Aorta (tissue), 5 donors: ENCODE measurements around the gene GALNT10. TPM values are rescaled to one million over a fixed set of nuclear protein-coding genes. Genes with fewer than 3 reads are reported as not detected.
A peak's percentile ranks its signal among the peaks of the same experiment; 100 is the strongest.
"Not testable (repeated sequence)": the region's sequence is repeated elsewhere in the genome, so short reads cannot be mapped to it uniquely, and the experiment has no call there.

Experiments
- ATAC-seq: fragments of 200-7000 bp; cut with Tn5 transposase; one replicate; pipeline ENCODE4 v1.9.1; 2022; ENCODE audit warnings: moderate library complexity; ENCODE audit not compliant: low FRiP score
- DNase-seq, 2 donors: peaks; one replicate each; pipeline ENCODE4 v3.0.0-alpha.2; 2020
- H3K27ac ChIP-seq, 2 donors: one replicate each; pipeline ENCODE4 v1.5.1; 2013; ENCODE audit warnings: low read length in 2 of 2, mild to moderate bottlenecking in 2 of 2, moderate library complexity in 2 of 2, control low read depth in 1 of 2, inconsistent platforms in 1 of 2, low read depth in 1 of 2
- H3K27me3 ChIP-seq, 2 donors: one replicate each; pipeline ENCODE4 v1.6.1; 2013; ENCODE audit warnings: control low read depth in 1 of 2, low read length in 1 of 2, mild to moderate bottlenecking in 1 of 2, moderate library complexity in 1 of 2; ENCODE audit not compliant: insufficient read depth in 2 of 2, control insufficient read depth in 1 of 2
- H3K36me3 ChIP-seq, 2 donors: one replicate each; pipeline ENCODE4 v1.6.1; 2013; ENCODE audit warnings: control low read depth in 1 of 2, low read length in 1 of 2, mild to moderate bottlenecking in 1 of 2; ENCODE audit not compliant: insufficient read depth in 2 of 2, control insufficient read depth in 1 of 2
- H3K4me1 ChIP-seq, 2 donors: one replicate each; pipeline ENCODE4 v1.6.1; 2013; ENCODE audit warnings: low read length in 2 of 2, control low read depth in 1 of 2, mild to moderate bottlenecking in 1 of 2, moderate library complexity in 1 of 2; ENCODE audit not compliant: insufficient read depth in 2 of 2, control insufficient read depth in 1 of 2
- H3K4me3 ChIP-seq, 2 donors: one replicate each; pipeline ENCODE4 v1.5.1; 2013; ENCODE audit warnings: low read length in 2 of 2, control low read depth in 1 of 2, mild to moderate bottlenecking in 1 of 2
- H3K9me3 ChIP-seq: one replicate; pipeline ENCODE4 v1.6.1; 2013; ENCODE audit warnings: mild to moderate bottlenecking, low read length; ENCODE audit not compliant: control insufficient read depth
- WGBS, 2 donors: extraction: QIAGEN DNeasy Blood & Tissue Kit; methylation state at CpG; one replicate each; pipeline ENCODE4 v1.1.7; 2013; 5-methylcytosine and 5-hydroxymethylcytosine counted together
- intact Hi-C, 2 donors: fragments of 100-400 bp; cut with DNase I; formaldehyde crosslinking; loops; one replicate each; pipeline versions ENCODE4 v1.14.2 to v1.15.0; 2022
- polyA plus RNA-seq, 2 donors: library from polyadenylated mRNA; stranded (reverse); fragments of 200-250 nt; gene quantifications; one replicate each; pipeline ENCODE4 v1.2.3, GENCODE V29; 2013
- total RNA-seq, 2 donors: library from RNA; stranded (reverse); fragmentation: NEBNext Ultra II Directional; extraction: Animal tissue kit (Norgen Biotek cat#: 25700); gene quantifications; one replicate each; pipeline ENCODE4 v1.2.1, GENCODE V29; 2021
- donor health status: healthy with polysubstance abuse.
- donor health status: Bipolar disorder and iron deficiency.
- donor health status: DM: no; HTN: no; CAD: no.
- donor health status: DM: no; HTN: no; CAD: no.
- donor health status: DM: yes; HTN: yes; CAD: no.

The GALNT10 gene
- total and polyA plus RNA-seq, 4 donors: 9.1 to 44.2 (median 26.7) TPM

DNA sequence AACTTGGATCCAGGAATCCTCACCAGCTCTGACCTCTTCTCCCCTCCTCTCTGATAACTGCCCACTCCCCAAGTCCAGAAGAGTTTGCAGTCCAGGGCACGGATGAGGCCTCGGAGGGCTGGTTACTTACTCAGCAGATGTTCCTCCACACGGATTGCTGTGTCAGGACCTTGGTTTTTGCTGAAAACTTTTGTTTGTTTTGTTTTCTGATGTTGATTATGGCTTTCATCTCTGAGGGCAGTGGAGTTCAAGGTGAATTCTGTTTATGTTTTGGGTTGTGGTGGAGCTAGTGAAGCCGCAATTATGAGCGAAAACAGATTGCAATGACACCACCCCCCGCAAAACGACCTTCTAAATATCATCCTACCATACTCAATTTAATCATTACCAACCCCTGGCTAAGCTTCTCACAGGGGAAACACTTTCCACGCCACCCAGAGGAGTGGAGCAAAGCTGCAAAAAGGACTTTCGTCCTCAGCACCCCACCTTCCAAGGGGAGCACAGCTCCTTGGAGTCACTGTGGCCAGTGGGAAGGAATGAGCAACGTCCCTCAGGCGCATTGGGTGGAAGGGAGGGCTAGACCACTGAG is 162.5 kb downstream of the GALNT10 start:
- intact Hi-C loops: no loop called here
- Histone ChIP-seq H3K27me3 (no peaks in the 10 kb centered on the region), H3K27ac (no peak overlapping the region), H3K36me3 (no peaks in the 10 kb centered on the region), H3K4me3 (no peak overlapping the region), H3K4me1 (peaks cover 2 to 7% of the 10 kb centered on the region in 2 donors), H3K9me3 (no peaks in the 10 kb centered on the region)
- DNase-seq: no peak
- 92 to 96% methylated on average over 11 of the region's 11 CpGs for WGBS, 2 donors
- no peak for ATAC-seq

DNA sequence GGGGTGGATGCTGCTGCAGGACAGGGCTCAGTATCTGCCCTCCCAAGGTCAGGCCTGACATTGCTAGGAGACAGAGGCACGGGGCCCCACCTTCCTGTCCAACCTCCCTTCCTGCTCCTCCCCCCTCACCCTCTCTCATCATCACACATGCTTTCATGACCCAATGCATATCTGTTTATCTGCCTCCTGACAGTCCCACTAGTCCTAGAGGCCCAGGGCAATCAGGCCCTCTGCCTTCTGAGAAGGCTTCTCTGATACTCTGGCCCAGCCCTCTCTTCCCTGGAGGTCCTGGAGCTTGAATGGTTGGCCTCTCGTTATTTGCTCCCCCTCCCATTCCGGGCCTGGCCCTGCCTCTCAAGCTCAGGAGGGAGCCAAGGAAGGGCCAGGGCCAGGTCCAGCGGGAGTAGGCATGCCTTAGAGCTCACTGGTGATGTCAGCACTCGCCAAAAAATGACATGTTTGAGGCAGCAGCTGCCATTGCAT is 164.6 kb downstream of the GALNT10 start:
- H3K36me3 ChIP-seq: no peaks in the 10 kb centered on the region
- intact Hi-C loops: loop anchor here (5.0 kb wide), 3 partner anchors 43 to 158 kb away; no protein-coding TSS in a partner anchor
- peak; percentile 36 for ATAC-seq
- WGBS, 2 donors: 10 to 24% methylated on average over 5 of the region's 5 CpGs
- peak in 1 of 2 donors; percentile 55 for DNase-seq
- no peaks in the 10 kb centered on the region for H3K27me3 ChIP-seq
- peaks cover 2 to 11% of the 10 kb centered on the region in 2 donors for H3K4me1 ChIP-seq
- H3K9me3 ChIP-seq: no peaks in the 10 kb centered on the region
- H3K27ac ChIP-seq: no peak overlapping the region
- no peak overlapping the region for H3K4me3 ChIP-seq

DNA sequence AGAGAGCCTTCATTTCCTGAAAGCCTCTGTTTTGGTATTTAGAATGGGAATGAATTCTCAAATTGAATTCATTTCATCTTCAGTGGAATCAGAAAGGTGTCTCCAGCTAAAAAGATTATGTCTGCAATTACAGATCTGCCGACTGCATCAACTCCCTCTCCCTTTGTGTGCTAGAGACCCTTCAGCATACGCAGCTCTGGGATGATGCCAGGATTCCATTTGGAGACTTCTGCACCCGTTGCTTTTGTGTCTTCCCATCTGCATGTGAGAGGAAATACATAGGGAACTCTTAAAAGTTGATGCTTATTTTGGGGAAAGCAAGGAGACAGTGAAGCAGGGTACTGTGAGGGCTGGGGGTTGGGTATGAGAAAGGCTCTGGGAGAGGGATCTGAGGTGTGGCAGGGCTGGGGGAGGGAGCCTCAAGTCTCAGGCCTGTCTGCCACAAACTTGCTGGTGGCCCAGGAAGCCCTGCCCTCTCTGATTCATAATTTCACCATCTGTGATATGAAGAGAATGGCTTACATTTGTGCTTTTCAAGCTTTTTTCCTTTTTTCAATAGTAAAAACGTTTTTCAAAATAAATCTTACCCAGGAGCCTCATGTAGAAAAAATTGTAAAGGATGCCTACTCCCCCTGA is 165.6 kb downstream of the GALNT10 start:
- DNase-seq: no peak
- no peaks in the 10 kb centered on the region for H3K27me3 ChIP-seq
- H3K27ac ChIP-seq: no peak overlapping the region
- no peak for ATAC-seq
- H3K4me3 ChIP-seq: no peak overlapping the region
- H3K9me3 ChIP-seq: no peaks in the 10 kb centered on the region
- WGBS, 2 donors: 68 to 72% methylated on average over 4 of the region's 4 CpGs
- H3K36me3 ChIP-seq: no peaks in the 10 kb centered on the region
- H3K4me1 ChIP-seq: peaks cover 2 to 11% of the 10 kb centered on the region in 2 donors
- intact Hi-C loops: loop anchor here (5.0 kb wide), 3 partner anchors 44 to 159 kb away; no protein-coding TSS in a partner anchor

DNA sequence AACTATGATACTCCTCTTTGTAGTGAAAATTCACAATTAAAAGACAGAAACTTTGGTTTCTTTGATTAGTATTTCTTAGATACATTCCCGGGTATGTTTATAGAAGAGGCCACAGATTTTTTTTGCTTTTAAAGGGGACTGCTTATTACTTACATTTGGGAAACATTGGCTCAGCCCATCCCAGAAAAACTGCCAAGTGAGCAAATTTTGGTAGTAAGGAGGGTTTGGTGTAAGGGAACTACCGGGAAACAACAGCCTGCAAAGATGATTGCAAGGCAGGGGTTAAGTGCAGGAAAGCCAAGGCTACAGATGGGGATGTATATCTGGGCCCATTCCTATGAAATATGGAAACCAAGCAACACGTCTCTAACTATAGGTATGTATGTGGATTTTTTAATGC is 166.4 kb downstream of the GALNT10 start:
- 95 to 97% methylated on average over 3 of the region's 3 CpGs for WGBS, 2 donors
- Histone ChIP-seq H3K27ac (no peak overlapping the region), H3K9me3 (no peaks in the 10 kb centered on the region), H3K27me3 (no peaks in the 10 kb centered on the region), H3K4me3 (no peak overlapping the region), H3K4me1 (peaks cover 2 to 11% of the 10 kb centered on the region in 2 donors), H3K36me3 (no peaks in the 10 kb centered on the region)
- intact Hi-C loops: loop anchor here (5.0 kb wide), 3 partner anchors 45 to 160 kb away; no protein-coding TSS in a partner anchor
- no peak for ATAC-seq
- no peak for DNase-seq

DNA sequence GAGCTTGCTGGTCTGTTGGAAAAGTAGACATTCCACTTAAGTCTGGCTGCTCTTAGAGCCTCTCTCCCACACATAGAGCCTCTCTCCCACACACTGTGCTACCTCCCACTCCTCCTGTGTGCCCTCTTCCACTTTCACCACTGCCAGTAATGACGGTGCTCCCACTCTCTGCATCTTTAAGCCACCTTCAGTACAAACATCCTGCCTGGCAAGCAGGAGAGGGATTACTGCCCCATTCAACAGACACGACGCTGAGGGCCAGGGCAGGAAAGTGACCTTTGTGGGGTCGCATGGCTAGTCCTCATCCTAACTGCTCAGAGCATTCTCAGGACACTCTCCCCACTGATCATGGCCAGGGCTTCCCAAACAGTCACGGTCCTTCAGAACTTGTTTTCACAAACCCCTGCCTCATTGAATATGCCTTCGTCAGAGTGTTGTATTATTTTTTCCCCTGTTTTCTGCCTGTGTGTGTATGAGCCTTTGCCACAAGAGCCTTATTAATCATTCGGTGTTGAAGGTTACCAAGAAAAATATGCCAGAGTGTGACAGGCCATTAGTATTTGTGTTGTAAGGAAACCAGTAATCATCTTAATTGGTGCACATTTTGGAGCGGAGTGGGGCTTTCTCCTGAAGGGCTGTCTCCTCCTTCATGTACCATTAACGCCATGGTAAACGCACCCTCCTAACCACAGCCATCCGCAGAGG is 168.1 kb downstream of the GALNT10 start:
- Histone ChIP-seq H3K4me1 (peaks cover 2 to 11% of the 10 kb centered on the region in 2 donors), H3K9me3 (no peaks in the 10 kb centered on the region), H3K27me3 (no peaks in the 10 kb centered on the region), H3K4me3 (no peak overlapping the region), H3K36me3 (no peaks in the 10 kb centered on the region), H3K27ac (peak overlapping the region; percentile 45 to 84)
- peak; percentile 17 for ATAC-seq
- WGBS, 2 donors: 23 to 35% methylated on average over 11 of the region's 11 CpGs
- DNase-seq: no peak
- intact Hi-C loops: loop anchor here (5.0 kb wide), 3 partner anchors 46 to 161 kb away; no protein-coding TSS in a partner anchor

DNA sequence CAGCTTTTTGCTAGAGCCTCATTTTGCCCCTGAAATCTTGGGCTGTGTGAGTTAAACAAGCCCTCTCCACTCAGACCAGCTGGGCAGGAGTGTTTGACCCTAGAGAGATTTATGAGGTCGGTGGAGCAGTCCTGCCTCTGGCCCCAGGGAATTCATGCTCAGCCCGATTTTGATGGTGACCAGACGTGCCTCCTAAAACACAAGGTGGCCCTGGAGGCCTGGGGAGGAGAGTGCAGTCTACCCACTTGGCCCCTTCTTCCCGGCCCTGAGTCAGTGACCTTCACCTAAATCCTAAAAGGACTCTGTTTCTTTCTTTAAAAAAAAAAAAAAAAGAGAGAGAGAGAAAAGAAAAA is 168.7 kb downstream of the GALNT10 start:
- intact Hi-C loops: loop anchor here (5.0 kb wide), 3 partner anchors 47 to 162 kb away; no protein-coding TSS in a partner anchor
- WGBS, 2 donors: 8 to 24% methylated on average over 4 of the region's 4 CpGs
- H3K27me3 ChIP-seq: no peaks in the 10 kb centered on the region
- no peaks in the 10 kb centered on the region for H3K9me3 ChIP-seq
- peak in 1 of 2 donors; percentile 46 for DNase-seq
- H3K4me3 ChIP-seq: no peak overlapping the region
- H3K4me1 ChIP-seq: peaks cover 2 to 11% of the 10 kb centered on the region in 2 donors
- ATAC-seq: peak; percentile 33
- H3K36me3 ChIP-seq: no peaks in the 10 kb centered on the region
- peak overlapping the region; percentile 45 to 84 for H3K27ac ChIP-seq

DNA sequence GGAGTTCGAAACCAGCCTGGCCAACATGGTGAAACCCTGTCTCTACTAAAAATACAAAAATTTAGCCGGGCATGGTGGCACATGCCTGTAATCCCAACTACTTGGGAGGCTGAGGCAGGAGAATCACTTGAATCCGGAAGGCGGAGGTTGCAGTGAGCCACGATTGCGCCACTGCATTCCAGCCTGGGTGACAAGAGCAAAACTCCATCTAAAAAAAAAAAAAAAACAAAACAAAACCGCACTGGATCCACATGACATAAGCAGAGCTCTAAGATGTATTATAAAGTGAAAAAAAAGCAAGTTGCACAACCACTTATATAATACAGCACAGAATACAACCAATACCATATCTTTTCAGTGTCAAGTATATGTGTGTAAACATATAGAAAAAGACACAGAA is 169.7 kb downstream of the GALNT10 start:
- H3K4me3 ChIP-seq, H3K4me1 ChIP-seq, H3K27ac ChIP-seq, intact Hi-C loops, H3K9me3 ChIP-seq, ATAC-seq, H3K36me3 ChIP-seq, DNase-seq, H3K27me3 ChIP-seq: not testable (repeated sequence)
- WGBS, 2 donors: 94 to 96% methylated on average over 7 of the region's 7 CpGs

DNA sequence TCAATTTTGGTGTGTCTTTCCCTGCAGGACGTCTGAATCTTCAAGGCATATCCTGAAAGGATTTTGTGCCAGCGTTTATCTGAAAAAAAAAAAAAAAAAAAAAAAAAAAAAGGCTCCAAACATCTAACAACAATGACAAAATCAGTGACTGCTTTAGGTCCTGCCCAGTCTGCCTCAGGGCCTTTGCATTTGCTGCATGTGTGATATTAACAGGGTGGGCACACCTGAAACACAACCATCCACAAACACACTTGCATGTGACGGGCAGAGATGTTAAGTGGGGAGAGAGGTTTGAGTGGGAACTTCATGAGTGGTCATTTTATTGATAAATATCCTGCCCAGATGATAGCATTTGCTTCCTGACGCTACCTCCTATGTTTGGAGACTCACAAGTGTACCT is 172.9 kb downstream of the GALNT10 start:
- Histone ChIP-seq H3K9me3 (no peaks in the 10 kb centered on the region), H3K4me3 (no peak overlapping the region), H3K27ac (no peak overlapping the region), H3K4me1 (peaks cover 3 to 6% of the 10 kb centered on the region in 2 donors), H3K36me3 (no peaks in the 10 kb centered on the region), H3K27me3 (no peaks in the 10 kb centered on the region)
- intact Hi-C loops: no loop called here
- no peak for DNase-seq
- ATAC-seq: no peak
- WGBS, 2 donors: 95 to 97% methylated on average over 4 of the region's 4 CpGs
